Erythroblast (primary cell): ENCODE results near the gene LHX5.

Experiments used
- GATA1 ChIP-seq: IDR thresholded peaks from 2 replicates; pipeline ENCODE4 v1.6.1; 2011; ENCODE audit warnings: low read depth, mild to moderate bottlenecking, control low read depth, low read length, moderate library complexity
- POLR2A ChIP-seq: IDR thresholded peaks from 2 replicates; pipeline ENCODE4 v1.6.1; 2011; ENCODE audit warnings: mild to moderate bottlenecking, low read length

DNA sequence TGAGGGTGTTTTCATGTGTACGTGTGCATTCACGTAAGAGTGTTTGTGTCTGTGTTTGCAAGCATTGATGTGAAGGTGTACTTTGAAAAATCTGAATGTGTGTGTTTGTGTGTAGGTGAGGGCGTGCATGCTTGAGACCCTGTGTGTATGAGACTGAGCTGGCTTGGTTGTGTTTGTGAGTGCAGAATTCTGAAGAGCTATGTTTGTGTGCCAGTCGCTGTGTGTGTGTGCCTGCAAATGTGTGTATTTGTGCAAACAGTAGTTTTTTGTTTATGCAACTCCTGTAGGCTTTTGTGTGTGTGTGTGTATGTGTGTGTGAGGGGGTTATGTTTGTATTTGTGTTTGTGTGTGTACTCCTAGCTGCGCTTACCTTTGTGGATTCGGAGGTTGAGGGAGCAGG is 1.7 kb upstream of the LHX5 start:
- TF ChIP-seq POLR2A (no peak), GATA1 (no peak)
